Activated T-cell treated with anti-CD3 and anti-CD28 coated beads, Interleukin-2, amount 50 U/mL, for 4 hours (primary cell): ENCODE data around the gene PLCE1. TPM values are rescaled to one million over a fixed set of nuclear protein-coding genes. Genes with fewer than 3 reads are reported as not detected.

Experiments
- ATAC-seq, 2 donors: fragments of 200-7000 bp; cut with Tn5 transposase; one replicate each; pipeline ENCODE4 v1.10.0; 2021
- DNase-seq: peaks from one replicate; pipeline ENCODE4 v3.0.0-alpha.2; 2020
- H3K27me3 Mint-ChIP-seq: one replicate; pipeline ENCODE4 v1.8.0; 2021; ENCODE audit warnings: low read depth, mixed read lengths
- H3K36me3 Mint-ChIP-seq: one replicate; pipeline ENCODE4 v1.8.0; 2022; ENCODE audit warnings: mixed read lengths; ENCODE audit not compliant: insufficient read depth
- H3K4me1 Mint-ChIP-seq: one replicate; pipeline ENCODE4 v1.8.0; 2021; ENCODE audit warnings: low read depth, mixed read lengths
- H3K4me3 Mint-ChIP-seq: one replicate; pipeline ENCODE4 v1.8.0; 2021; ENCODE audit warnings: mild to moderate bottlenecking, moderate library complexity, mixed read lengths
- H3K9me3 Mint-ChIP-seq: one replicate; pipeline ENCODE4 v1.8.0; 2021; ENCODE audit warnings: mixed read lengths
- total RNA-seq, 3 donors: library from RNA; stranded (reverse); gene quantifications; one replicate each; pipeline ENCODE4 v1.2.1, GENCODE V29; 2021

PLCE1 gene
- total RNA-seq, 3 donors from 2014 or later = 0.03 TPM; not detected in 1

- no peaks in the 10 kb centered on the region for H3K36me3 Mint-ChIP-seq
- ATAC-seq (no peak), DNase-seq (no peak)
- no peaks in the 10 kb centered on the region for H3K4me1 Mint-ChIP-seq
- no peak overlapping the region for H3K4me3 Mint-ChIP-seq
- H3K27me3 Mint-ChIP-seq = no peaks in the 10 kb centered on the region
- H3K9me3 Mint-ChIP-seq = no peaks in the 10 kb centered on the region
Measured at GRCh38 chr10:93973748-93974445, 19.8 kb upstream of the PLCE1 start.

- H3K9me3 Mint-ChIP-seq = no peaks in the 10 kb centered on the region
- DNase-seq = no peak
- no peaks in the 10 kb centered on the region for H3K36me3 Mint-ChIP-seq
- no peaks in the 10 kb centered on the region for H3K27me3 Mint-ChIP-seq
- no peak overlapping the region for H3K4me3 Mint-ChIP-seq
- no peak for ATAC-seq
- H3K4me1 Mint-ChIP-seq = no peaks in the 10 kb centered on the region
Measured at GRCh38 chr10:93977442-93977841, 16.3 kb upstream of the PLCE1 start.

GRCh38 chr10:93980486-93980885 lies 13.2 kb upstream of the PLCE1 start:
- no peaks in the 10 kb centered on the region for H3K36me3 Mint-ChIP-seq
- no peaks in the 10 kb centered on the region for H3K9me3 Mint-ChIP-seq
- ATAC-seq (no peak), DNase-seq (no peak)
- no peaks in the 10 kb centered on the region for H3K4me1 Mint-ChIP-seq
- H3K27me3 Mint-ChIP-seq = no peaks in the 10 kb centered on the region
- H3K4me3 Mint-ChIP-seq = no peak overlapping the region

- no peak for DNase-seq
- Mint-ChIP-seq H3K9me3 (no peaks in the 10 kb centered on the region), H3K27me3 (peaks cover 37% of the 10 kb centered on the region), H3K36me3 (no peaks in the 10 kb centered on the region), H3K4me1 (no peaks in the 10 kb centered on the region), H3K4me3 (no peak overlapping the region)
- ATAC-seq = no peak
Measured at GRCh38 chr10:93991114-93991513, 2.6 kb upstream of the PLCE1 start.

GRCh38 chr10:93991596-93992284 lies 2.0 kb upstream of the PLCE1 start:
- Mint-ChIP-seq H3K27me3 (peaks cover 41% of the 10 kb centered on the region), H3K9me3 (no peaks in the 10 kb centered on the region), H3K4me3 (no peak overlapping the region), H3K4me1 (no peaks in the 10 kb centered on the region), H3K36me3 (no peaks in the 10 kb centered on the region)
- DNase-seq (no peak), ATAC-seq (no peak)

GRCh38 chr10:93992400-93993030 lies 1.2 kb upstream of the PLCE1 start:
- H3K9me3 Mint-ChIP-seq = no peaks in the 10 kb centered on the region
- H3K36me3 Mint-ChIP-seq = no peaks in the 10 kb centered on the region
- ATAC-seq = no peak
- no peak overlapping the region for H3K4me3 Mint-ChIP-seq
- peaks cover 43% of the 10 kb centered on the region for H3K27me3 Mint-ChIP-seq
- DNase-seq = no peak
- H3K4me1 Mint-ChIP-seq = no peaks in the 10 kb centered on the region

GRCh38 chr10:93993414-93993781 lies 333 bp upstream of the PLCE1 start:
- Mint-ChIP-seq H3K9me3 (no peaks in the 10 kb centered on the region), H3K36me3 (no peaks in the 10 kb centered on the region), H3K4me1 (no peaks in the 10 kb centered on the region), H3K27me3 (peaks cover 49% of the 10 kb centered on the region), H3K4me3 (no peak overlapping the region)
- no peak for DNase-seq
- ATAC-seq = no peak

- Mint-ChIP-seq H3K27me3 (peaks cover 56% of the 10 kb centered on the region), H3K4me1 (no peaks in the 10 kb centered on the region), H3K9me3 (no peaks in the 10 kb centered on the region), H3K4me3 (no peak overlapping the region), H3K36me3 (no peaks in the 10 kb centered on the region)
- DNase-seq (no peak), ATAC-seq (no peak)
Measured at GRCh38 chr10:93994438-93994801, 689 bp downstream of the PLCE1 start.

- Mint-ChIP-seq H3K36me3 (no peaks in the 10 kb centered on the region), H3K4me3 (no peak overlapping the region), H3K27me3 (peaks cover 59% of the 10 kb centered on the region), H3K4me1 (no peaks in the 10 kb centered on the region), H3K9me3 (no peaks in the 10 kb centered on the region)
- DNase-seq = no peak
- no peak for ATAC-seq
Measured at GRCh38 chr10:93995182-93995581, 1.5 kb downstream of the PLCE1 start.

GRCh38 chr10:93995598-93996271 lies 2.0 kb downstream of the PLCE1 start:
- H3K4me1 Mint-ChIP-seq = no peaks in the 10 kb centered on the region
- H3K27me3 Mint-ChIP-seq = peaks cover 59% of the 10 kb centered on the region
- H3K36me3 Mint-ChIP-seq = no peaks in the 10 kb centered on the region

GRCh38 chr10:93996551-93996950 lies 2.8 kb downstream of the PLCE1 start:
- H3K36me3 Mint-ChIP-seq = no peaks in the 10 kb centered on the region
- H3K9me3 Mint-ChIP-seq = no peaks in the 10 kb centered on the region
- no peaks in the 10 kb centered on the region for H3K4me1 Mint-ChIP-seq
- DNase-seq = no peak
- H3K4me3 Mint-ChIP-seq = no peak overlapping the region
- ATAC-seq = no peak
- H3K27me3 Mint-ChIP-seq = peaks cover 58% of the 10 kb centered on the region

More at GRCh38 chr10:93995598-93996271, 2.0 kb downstream of the PLCE1 start:
- Mint-ChIP-seq H3K9me3 (no peaks in the 10 kb centered on the region), H3K4me3 (no peak overlapping the region)
- no peak for ATAC-seq
- DNase-seq = no peak

- DNase-seq (no peak), ATAC-seq (no peak)
- no peaks in the 10 kb centered on the region for H3K9me3 Mint-ChIP-seq
- peaks cover 49% of the 10 kb centered on the region for H3K27me3 Mint-ChIP-seq
- no peaks in the 10 kb centered on the region for H3K4me1 Mint-ChIP-seq
- H3K4me3 Mint-ChIP-seq = no peak overlapping the region
- no peaks in the 10 kb centered on the region for H3K36me3 Mint-ChIP-seq
Measured at GRCh38 chr10:93997546-93997945, 3.8 kb downstream of the PLCE1 start.

GRCh38 chr10:93999401-93999851 lies 5.7 kb downstream of the PLCE1 start:
- no peaks in the 10 kb centered on the region for H3K4me1 Mint-ChIP-seq
- no peak for DNase-seq
- H3K4me3 Mint-ChIP-seq = no peak overlapping the region
- ATAC-seq = no peak
- H3K36me3 Mint-ChIP-seq = no peaks in the 10 kb centered on the region
- H3K9me3 Mint-ChIP-seq = no peaks in the 10 kb centered on the region
- peaks cover 40% of the 10 kb centered on the region for H3K27me3 Mint-ChIP-seq

GRCh38 chr10:94000638-94001415 lies 7.1 kb downstream of the PLCE1 start:
- Mint-ChIP-seq H3K27me3 (peaks cover 30% of the 10 kb centered on the region), H3K36me3 (no peaks in the 10 kb centered on the region), H3K4me1 (no peaks in the 10 kb centered on the region), H3K9me3 (no peaks in the 10 kb centered on the region), H3K4me3 (no peak overlapping the region)
- DNase-seq = no peak
- no peak for ATAC-seq
